CD4-positive, alpha-beta T cell treated with Interferon gamma for 1 hour (primary cell): ENCODE data around the gene UFM1.
"Not testable (repeated sequence)": the region's sequence is repeated elsewhere in the genome, so short reads cannot be mapped to it uniquely, and the experiment has no call there.

ENCODE experiments used
- DNase-seq: peaks from one replicate; pipeline ENCODE4 v3.0.0-alpha.2; 2020

The UFM1 gene

DNA sequence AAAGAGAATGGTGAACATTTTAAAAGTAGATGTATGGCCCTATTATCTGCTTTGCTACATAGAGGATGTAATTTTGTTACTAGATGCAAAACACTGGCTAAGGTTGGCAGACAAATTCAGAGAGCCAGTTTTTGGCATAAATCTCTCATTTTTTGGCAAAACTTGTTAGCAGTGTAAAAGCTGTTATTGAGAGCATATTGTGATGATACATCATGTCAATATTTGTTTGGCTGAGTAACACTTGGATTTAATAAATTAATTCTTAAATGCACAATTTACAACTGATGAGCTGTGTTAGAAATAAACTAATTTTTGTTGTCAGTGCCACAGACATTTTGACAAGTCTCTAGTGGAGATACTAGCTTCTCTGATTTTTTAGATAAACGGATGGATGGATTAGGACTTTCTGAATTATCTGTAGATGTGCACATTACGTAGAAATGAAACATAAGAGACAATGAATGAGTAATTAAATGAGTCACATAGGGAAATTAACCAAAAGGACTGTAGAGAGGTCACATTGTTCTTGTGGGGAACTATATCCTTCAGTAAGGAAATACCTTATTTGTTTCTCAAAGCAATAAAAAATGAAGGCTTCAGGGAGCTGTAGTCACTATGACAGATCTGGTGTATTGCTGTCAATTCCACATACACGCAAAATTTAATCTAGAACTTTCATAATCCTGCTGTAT, 17.4 kb downstream of the UFM1 start:
- no peak for DNase-seq

DNA sequence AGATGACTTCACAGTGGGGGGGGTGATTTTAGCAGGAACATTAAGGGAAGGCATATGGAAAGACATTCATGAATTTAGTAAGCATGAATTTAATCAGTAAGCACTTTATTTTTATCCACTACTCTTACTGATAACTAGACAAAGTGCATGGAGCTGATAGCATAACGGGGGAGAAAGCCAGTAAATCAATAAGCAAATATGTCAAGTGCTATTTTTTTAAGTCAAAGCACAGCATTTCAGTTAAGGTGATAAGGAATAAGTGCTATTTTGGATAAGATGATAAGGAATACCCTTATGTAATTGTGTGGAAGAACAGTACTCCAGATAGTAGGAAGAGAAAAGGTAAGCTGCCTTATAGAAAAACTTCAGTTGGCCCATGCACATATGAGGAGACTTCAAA, 19.4 kb downstream of the UFM1 start:
- DNase-seq = no peak

DNA sequence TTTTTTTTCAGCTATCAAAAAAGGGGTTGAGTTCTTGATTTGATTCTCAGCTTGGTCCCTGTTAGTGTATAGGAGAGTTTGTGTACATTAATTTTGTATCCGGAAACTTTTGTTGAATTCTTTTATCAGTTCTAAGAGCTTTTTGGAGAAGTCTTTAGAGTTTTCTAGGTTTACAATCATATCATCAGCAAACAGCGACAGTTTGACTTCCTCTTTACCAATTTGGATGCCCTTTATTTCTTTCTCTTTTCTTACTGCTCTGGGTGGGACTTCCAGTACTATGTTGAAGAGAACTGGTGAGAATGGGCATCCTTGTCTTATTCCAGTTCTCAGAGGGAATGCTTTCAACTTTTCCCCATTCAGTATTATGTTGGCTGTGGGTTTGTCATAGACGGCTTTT, 20.4 kb downstream of the UFM1 start:
- DNase-seq = not testable (repeated sequence)

DNA sequence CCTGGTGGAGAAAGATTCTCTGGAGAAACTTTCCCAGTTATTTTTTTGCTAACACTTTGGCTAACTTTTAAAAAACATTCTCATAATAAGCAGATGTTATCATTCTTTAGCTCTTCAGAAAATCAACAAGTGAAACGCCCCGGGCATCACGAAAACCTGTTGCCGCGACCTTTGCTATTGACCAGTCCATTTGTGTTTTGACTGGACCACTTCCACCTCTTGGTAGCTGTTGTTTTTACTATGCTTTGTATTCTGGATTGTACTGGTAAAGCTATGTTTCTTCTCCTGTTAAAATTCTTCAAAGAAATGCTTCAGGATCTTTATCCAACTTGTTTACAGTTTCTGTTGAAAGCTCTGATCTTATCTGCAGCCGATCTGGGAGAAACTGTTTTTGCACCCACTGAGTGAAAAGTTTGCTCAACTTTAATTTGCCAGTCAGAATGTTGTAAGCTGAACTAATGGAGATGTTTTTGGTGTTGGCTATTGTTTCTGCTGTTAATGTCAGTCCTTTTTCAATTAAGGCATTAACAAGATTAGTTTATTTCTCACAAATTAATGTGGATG, 23.3 kb downstream of the UFM1 start:
- DNase-seq = no peak

DNA sequence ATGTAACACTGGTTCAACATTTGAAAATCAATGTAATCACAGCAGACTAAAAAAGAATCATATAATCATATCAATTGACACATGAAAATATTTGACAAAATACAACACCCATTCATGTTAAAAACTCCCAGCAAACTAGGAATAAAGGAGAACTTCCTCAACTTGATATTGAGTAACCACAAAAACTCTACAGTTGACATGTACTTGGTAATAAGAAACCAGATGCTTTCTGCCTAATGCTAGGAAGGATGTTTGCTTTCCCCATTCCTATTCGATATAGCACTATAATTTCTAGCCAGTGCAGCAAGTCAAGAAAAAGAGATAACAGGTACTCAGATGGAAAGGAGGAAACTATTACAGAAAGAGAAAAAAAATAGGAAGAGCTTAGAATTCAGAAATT, 26.9 kb downstream of the UFM1 start:
- no peak for DNase-seq

DNA sequence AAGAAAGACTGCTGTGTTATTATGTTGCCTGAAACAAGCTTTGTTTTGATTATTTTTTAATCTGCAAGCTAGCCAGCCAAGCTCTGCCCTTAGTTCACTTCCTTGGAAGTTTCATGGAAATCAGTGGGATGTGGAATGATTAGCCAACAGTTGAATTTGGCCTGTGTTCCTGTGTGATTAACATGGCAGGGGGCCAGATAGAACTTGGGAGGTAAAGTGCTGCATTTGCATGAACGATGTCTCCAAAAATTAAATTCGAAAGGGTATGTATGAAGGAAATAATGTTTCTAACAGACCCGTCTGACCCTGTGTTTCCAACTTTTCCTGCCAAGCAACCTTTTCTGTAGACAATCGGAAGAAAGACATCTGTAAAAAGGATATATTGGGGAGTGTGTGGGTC, 32.2 kb downstream of the UFM1 start:
- no peak for DNase-seq

DNA sequence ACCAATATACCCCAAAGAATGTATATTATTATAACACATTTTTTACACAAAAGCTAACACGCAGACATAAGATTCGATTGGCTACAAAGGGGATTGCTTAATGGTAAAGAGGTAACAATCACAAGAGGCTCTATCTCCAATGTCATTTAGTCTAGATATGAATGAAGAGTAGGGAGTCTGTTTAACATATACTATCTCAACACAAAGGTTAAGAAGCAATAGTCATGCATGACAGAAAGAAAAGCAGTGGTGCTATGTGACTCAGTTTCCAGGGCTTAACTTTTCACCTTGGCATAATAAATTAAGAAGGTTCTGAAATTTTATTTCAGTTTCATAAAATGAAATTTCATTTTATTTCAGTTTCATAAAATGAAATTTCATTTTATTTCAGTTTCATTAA, 33.3 kb downstream of the UFM1 start:
- DNase-seq = no peak

DNA sequence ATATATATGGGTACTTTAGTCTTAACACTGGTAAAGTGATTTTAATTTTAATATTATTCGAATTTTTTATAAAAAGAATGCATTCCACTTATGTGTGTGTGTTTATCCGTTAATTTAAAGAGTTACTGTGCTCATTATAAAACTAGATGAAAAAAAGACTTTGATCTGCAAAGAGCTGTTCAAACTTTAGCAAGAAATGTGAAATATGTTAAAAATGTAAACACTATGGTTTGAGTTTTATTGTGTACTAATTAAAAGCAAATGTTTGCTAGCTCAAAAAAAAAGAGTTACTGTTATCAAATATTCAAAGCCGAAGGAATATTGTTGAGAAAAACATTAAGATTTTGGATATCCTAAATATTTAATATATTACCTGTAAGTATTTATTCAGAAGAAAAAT, 34.5 kb downstream of the UFM1 start:
- no peak for DNase-seq

DNA sequence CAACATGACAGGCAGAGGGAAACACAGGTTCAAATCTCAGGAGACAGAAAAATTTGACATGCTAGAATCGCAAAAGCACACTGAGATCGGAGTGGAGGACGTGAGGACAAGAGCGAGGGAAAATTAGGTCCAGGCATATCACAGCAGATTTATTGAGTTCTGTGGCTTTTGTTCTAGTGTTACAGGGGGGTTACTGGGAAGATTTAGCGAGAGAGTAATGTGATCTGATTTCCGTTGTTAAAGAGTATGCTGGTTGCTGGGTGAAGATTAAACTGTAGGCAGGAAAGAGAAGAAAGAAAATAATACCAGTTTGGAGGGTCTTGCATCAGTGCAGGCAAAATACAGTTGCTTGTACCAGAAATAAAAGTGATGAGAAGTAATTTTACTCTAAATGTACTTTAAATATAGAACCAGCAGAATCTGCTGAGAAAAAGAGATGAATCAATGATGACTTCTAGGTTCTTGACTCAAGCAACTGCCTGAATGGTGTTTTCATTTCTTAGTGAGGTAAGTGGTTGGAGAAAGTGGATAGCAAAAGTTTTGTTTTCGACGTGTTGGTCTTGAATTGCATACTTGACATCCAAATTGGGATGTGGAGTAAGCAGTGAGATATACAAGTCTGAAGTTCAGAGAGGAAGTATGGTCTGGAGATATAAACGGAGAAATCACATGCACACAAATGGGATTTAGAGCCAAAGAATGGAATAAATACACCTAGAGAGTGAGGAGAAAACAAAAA, 35.7 kb downstream of the UFM1 start:
- DNase-seq = no peak

DNA sequence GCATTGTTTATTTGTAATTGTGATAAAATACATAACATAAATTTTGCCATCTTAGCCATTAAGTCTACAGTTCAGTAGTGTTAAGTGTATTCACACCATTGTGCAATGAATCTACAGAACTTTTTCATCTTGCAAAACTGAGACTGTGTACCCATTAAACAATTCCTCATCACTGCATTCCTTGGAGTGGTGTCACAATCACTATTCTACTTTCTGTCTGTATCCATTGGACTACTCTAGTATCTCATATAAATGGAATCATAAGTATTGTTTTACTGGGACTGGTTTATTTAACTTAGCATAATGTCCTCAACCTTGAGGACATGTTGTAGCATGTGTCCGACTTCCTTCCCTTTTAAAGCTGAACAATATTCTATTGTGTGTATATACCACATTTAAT, 36.8 kb downstream of the UFM1 start:
- DNase-seq = no peak

DNA sequence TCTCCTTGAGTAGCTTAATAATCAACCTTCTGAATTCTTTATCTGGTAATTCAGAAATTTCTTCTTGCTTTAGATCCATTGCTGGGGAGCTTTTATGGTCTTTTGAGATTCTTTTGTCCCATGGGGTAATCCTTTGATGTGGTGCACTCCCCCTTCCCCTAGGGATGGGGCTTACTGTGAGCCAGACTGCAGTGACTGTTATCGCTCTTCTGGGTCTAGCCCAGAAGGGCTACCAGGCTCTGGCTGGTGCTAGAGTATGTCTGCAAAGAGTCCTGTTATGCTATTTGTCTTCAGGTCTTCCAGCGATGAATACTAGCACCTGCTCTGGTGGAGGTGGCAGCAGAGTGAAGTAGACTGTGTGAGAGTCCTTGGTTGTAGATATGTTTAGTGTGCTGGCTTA, 41.7 kb downstream of the UFM1 start:
- no peak for DNase-seq

DNA sequence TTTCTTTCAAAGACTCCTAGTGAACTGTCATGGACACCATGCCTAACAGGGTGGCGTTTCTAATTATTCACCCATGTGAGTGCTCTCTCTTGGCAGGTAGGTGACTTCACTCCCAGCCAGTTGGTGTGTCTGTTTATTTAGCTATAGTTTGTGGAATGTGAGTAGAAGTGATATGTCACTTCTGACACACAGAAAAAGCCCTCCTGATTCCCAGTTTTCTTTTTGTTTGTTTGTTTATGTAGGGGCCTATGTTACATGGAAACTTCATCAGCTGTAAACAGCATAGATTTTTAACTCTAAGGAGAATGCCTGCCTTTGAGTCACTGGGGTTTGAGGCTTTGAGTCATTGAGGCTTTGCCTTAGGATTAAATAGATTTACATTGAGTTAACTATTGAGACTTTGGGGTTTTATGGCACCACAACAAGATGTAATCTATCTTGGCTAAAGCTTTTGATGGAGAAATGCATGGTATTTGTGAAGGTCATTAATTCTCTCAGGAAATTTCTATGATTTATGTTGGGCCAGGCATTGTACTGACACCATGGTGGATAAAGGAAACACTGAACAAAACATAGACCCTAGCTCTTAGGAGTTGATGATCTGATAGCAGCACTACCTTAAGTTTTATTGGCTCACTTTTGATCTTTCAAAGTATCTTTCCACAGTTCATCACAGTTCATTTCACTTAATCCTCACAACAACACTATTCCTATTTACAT, 45.3 kb downstream of the UFM1 start:
- no peak for DNase-seq

DNA sequence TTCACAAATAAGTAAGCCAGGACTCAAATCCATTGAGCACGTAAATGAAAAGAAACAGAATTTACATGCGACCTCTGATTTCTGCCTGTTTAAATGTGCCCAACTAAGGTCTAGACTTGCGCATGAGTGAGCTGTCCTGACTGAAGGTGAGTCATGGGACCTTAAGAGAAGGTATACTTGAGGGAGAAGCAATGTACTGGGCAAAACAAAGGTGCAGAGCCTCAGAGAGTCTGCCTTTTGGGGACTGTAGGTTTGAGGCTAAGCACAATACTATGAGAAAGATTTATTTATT, 45.8 kb downstream of the UFM1 start:
- DNase-seq = no peak

DNA sequence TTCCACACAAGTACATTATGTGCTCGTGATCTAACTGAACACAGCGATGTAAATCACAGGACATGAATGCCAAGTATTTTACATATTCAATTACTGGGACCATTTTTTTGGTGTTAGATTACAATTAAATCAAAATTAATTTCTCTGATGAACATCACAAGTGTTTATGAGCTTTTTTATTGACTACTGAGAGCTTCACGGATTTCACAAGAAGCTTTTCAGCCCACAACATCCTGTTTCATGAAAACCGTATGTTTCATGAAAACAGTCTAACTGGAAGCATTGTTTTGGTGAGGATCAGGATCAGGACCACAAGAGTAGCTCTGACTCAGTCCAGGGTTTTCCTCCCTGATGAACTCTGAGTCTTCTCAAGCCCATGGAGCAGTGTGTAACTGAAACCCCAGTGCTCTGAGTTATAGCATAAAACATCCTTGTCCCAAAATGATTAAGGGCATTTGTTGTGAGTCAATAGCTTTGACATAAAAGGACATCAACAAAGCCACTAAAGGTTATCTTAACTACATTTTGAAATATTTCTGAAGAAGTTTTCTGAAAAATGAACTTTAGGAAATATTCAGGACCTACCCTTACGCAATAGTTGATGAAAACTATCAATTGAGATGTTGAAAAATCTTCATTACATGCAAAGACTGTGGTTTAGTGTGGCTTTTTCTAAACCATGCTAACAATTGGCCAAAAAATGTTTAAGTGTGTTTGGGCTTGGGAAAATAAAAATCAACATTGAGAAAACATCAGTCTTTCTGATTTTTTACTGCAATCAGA, 49.3 kb downstream of the UFM1 start:
- no peak for DNase-seq

DNA sequence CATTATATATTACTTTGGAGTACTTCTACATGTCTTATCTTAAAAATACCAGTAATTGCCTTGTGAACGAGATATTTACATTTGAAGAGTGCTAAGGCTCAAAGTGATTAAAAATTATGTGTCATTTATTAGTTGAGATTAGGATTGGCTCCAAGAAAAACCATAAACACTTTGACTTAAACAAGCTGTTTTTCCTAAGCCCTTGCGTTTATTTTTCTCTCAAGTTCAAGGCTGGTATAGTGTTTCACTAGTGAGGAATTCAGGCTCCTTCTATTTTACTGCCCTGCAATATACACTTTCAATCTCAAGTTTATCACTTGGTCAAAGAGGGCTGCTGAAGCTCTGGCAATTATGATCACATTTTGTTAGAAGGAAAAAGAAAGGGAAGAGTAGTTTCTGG, 49.9 kb downstream of the UFM1 start:
- no peak for DNase-seq

DNA sequence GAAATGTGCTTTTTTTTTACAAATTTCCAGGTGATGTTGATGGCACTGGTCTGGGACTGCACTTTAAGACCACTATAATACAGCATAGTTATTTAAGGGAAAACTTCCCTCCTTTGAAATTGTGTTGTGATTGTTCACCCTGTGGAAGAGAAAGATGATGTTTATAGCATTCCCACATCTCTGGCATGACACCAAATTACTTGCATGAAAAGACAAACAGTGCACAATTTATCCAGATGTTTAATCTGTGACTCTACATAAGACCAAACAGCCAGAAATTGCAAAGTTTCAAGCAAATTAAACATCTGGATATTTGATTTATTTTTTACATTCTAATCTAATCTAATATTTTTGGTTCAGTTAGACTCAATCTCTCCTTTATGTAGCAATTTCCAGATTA, 51.6 kb downstream of the UFM1 start:
- DNase-seq = no peak

DNA sequence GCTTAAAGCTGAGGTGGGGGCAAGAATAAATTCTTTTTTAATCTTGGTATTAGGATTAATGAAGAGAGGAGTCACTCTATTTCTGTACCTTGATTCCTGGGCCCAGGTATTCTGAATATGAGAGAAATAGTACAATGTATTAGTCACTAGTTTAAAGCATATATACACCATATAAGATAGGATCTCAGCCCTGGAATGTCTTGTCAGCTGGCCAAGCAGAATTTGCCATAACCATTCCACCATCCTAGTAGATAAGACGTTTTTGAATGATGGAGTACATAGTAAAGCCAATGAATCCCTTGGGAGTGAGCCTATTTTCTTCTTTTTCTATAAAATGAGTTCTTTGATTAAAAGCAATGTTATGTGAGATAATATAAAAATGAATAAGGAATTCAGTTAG, 55.6 kb downstream of the UFM1 start:
- no peak for DNase-seq

DNA sequence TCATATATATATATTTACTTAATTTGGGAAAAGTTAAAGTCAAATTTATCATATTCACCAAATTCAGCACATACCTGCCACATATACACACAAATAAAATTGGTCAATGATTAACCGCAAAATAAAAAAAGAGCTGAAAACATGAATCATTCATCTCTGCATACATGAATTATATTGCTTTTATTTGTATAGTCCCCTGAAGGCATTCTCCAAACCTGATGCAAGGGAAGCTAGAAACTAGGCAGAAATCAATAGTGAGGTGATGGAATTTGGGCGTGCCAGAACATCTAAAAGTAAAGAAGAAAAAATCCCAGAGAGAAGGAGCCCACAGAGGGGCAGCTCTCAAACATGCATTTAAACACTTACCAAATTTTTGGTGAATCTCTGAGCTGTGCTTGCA, 60.1 kb downstream of the UFM1 start:
- no peak for DNase-seq

DNA sequence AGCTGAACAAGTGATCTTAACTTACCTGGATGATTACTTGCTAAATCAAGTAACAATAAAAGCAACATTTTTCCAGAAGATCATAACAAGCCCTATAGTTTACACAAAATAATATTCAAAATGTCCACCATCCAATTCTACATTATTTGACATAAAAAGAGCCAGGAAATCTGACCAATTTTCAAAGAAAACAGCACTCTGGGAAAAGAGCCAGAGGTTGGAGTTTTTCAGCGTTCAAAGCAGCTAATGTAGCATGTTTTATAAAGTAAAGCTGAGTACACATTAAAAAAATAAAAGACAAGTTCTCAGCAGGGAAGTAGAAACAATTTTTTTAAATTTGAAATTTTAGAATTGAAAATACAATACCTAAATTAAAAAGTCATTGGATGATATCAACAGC, 62.6 kb downstream of the UFM1 start:
- DNase-seq = no peak
